ENCODE data around the gene NSUN7. TPM values are rescaled to one million over a fixed set of nuclear protein-coding genes. Genes with fewer than 3 reads are reported as not detected.

NSUN7 gene, protein sequence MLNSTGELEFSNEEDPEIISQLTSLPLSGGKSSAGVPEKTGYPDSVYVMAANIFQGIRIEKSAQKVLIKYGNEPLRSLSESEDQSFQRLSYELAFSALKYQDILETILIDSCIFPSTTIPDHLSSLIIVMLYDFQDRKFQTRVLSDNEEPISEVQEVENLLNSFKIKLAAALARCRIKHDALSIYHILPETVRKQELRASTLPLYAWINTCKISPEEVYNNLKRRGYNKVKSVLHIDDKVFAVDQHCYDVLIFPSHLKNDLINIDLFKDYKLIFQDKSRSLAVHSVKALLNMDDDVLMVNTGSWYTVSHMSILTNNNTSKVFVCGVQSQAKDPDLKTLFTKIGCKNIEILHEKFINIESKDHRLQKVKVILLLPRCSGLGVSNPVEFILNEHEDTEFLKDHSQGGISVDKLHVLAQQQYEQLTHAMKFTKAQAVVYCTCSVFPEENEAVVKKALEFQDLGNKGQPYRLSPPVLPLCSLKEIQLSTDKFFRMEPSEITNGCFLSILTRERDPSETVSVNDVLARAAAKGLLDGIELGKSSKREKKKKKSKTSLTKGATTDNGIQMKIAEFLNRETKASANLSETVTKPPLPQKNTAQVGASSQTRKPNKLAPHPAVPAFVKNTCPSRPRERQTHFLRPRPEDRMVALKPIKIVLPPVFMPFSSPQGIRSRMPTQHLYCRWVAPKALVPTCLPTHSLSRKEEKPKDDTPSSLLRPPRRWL
- polyA plus RNA-seq, result 0.51 and 3.8 TPM in 2 replicates
- 1.5 and 2.0 TPM in 2 replicates for polyA minus RNA-seq

DNA sequence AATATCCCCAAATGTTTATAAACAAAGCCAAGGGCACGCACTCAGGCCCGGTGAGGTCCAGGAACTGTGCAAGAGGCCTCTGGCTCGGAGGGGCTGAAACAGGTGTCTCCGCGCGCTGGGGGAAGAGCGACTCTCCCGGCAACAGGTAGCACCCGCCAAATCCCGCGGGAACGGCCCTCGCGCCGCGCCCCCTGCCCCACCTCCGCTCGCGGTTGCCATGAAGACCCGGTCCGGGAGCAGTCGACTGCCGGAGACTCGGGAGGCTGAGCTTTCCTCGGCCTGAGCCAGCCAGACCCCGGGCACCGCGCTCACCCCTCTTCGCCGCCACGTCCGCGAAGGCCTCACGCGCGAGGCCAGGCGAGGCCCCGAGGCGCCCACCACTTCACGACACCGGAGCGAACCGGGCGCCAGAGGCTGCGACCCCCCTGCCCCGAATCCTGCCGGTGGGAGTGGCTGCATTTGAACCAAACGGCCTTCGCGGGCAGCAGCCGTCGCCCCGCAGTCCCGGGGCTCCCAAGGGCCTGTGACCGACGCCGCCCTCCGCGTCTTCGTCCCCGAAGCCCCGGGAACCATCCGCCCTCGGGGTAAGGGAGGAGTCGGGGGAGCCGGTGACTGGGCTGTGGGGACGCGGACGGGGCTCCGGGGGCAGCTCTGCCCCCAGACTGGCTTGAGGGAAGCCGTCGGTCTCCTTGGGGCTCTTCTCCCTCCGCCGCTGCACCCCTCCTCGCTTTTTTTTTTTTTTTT lies at the start of gene NSUN7:
NSUN7 (plus strand) TSS at position 239 of the 744 bp plus-strand sequence. CDS start 739 bp downstream, outside the sequence.
- Histone ChIP-seq H3K9me3 (ENCODE audit: low read length) (no peaks in the 10 kb centered on the region), H3F3A (ENCODE audit: insufficient read depth, low read length, poor library complexity, severe bottlenecking) (no peaks in the 10 kb centered on the region), H3K79me2 (replicated peaks; ENCODE audit: insufficient read depth, low read length) (no peaks in the 10 kb centered on the region), H3K36me3 (ENCODE audit: insufficient read depth, low read length) (no peaks in the 10 kb centered on the region), H3K4me3 (ENCODE audit: low read length) (peak within 1 kb of the TSS; percentile 72), H3K27me3 (ENCODE audit: insufficient read depth, low read depth, low read length) (peaks cover 16% of the 10 kb centered on the region), H3K9me2 (ENCODE audit: insufficient read depth, low read length) (no peaks in the 10 kb centered on the region), H2AFZ (ENCODE audit: low read depth, low read length) (peak within 1 kb of the TSS; percentile 45), H4K20me1 (ENCODE audit: insufficient read depth) (no peaks in the 10 kb centered on the region), H3K9ac (ENCODE audit: low read length) (peak within 1 kb of the TSS; percentile 49), H3K27ac (ENCODE audit: low read length) (no peak within 1 kb of the TSS), H3K4me2 (ENCODE audit: low read length) (no peak within 1 kb of the TSS)
- TF ChIP-seq, protein P1, sequence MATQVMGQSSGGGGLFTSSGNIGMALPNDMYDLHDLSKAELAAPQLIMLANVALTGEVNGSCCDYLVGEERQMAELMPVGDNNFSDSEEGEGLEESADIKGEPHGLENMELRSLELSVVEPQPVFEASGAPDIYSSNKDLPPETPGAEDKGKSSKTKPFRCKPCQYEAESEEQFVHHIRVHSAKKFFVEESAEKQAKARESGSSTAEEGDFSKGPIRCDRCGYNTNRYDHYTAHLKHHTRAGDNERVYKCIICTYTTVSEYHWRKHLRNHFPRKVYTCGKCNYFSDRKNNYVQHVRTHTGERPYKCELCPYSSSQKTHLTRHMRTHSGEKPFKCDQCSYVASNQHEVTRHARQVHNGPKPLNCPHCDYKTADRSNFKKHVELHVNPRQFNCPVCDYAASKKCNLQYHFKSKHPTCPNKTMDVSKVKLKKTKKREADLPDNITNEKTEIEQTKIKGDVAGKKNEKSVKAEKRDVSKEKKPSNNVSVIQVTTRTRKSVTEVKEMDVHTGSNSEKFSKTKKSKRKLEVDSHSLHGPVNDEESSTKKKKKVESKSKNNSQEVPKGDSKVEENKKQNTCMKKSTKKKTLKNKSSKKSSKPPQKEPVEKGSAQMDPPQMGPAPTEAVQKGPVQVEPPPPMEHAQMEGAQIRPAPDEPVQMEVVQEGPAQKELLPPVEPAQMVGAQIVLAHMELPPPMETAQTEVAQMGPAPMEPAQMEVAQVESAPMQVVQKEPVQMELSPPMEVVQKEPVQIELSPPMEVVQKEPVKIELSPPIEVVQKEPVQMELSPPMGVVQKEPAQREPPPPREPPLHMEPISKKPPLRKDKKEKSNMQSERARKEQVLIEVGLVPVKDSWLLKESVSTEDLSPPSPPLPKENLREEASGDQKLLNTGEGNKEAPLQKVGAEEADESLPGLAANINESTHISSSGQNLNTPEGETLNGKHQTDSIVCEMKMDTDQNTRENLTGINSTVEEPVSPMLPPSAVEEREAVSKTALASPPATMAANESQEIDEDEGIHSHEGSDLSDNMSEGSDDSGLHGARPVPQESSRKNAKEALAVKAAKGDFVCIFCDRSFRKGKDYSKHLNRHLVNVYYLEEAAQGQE (IDR thresholded peaks at IDR 0.05; ENCODE audit: borderline replicate concordance), result no peak
- peak; percentile 20 for TF ChIP-seq POLR2AphosphoS5 (IDR thresholded peaks at IDR 0.05)
- TF ChIP-seq EP300 (conservative IDR thresholded peaks at IDR 0.05; ENCODE audit: poor library complexity, severe bottlenecking), result no peak

DNA sequence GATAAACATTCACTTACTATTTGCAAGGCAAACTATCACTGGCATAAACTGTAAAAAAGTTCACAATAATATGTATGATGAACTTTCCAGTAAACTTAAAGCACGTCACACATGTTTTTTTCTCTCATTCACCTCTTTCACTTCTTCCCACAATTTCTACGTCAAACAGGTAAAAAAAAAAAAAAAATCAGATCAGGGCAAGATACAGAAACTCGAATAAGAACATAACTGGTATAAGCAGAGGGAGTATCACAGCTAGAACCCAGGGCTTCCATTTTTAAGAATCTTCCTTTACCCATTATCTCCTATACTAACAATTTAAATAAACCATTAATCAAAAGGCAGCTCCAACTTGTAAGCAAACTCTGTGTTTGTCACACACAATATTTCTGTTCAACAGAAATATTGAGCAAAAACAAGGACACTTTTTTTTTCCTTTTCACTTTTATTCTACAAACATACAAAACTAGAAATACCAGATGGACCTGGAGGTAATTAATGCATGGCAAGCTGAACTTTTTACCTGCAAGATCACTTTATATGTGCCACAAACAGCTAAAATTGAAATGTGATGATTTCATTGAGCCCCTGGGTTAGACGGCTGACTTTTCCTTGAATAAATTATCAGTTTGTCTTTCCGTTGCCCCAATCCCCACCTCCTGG lies 47.5 kb upstream of the NSUN7 start:
- Histone ChIP-seq H4K20me1 (ENCODE audit: insufficient read depth) (no peaks in the 10 kb centered on the region), H3K27me3 (ENCODE audit: insufficient read depth, low read depth, low read length) (no peaks in the 10 kb centered on the region), H3K9ac (ENCODE audit: low read length) (no peak overlapping the region), H3F3A (ENCODE audit: insufficient read depth, low read length, poor library complexity, severe bottlenecking) (no peaks in the 10 kb centered on the region), H3K9me2 (ENCODE audit: insufficient read depth, low read length) (no peaks in the 10 kb centered on the region), H3K79me2 (replicated peaks; ENCODE audit: insufficient read depth, low read length) (no peaks in the 10 kb centered on the region), H3K4me2 (ENCODE audit: low read length) (no peak overlapping the region), H3K4me3 (ENCODE audit: low read length) (no peak overlapping the region), H2AFZ (ENCODE audit: low read depth, low read length) (no peak overlapping the region), H3K36me3 (ENCODE audit: insufficient read depth, low read length) (no peaks in the 10 kb centered on the region), H3K27ac (ENCODE audit: low read length) (no peak overlapping the region), H3K9me3 (ENCODE audit: low read length) (no peaks in the 10 kb centered on the region)
- TF ChIP-seq MXI1 (conservative IDR thresholded peaks at IDR 0.05; ENCODE audit: poor library complexity, severe bottlenecking) (no peak), EP300 (conservative IDR thresholded peaks at IDR 0.05; ENCODE audit: poor library complexity, severe bottlenecking) (no peak), RAD21 (conservative IDR thresholded peaks at IDR 0.05) (no peak), TAF1 (IDR thresholded peaks at IDR 0.05; ENCODE audit: low read depth) (no peak), EZH2 (IDR thresholded peaks at IDR 0.05; ENCODE audit: borderline replicate concordance, insufficient read depth, low read length, poor library complexity, severe bottlenecking) (no peak), POLR2AphosphoS5 (IDR thresholded peaks at IDR 0.05) (no peak), SMC3 (conservative IDR thresholded peaks at IDR 0.05; ENCODE audit: poor library complexity) (no peak)
- TF ChIP-seq, protein P1 (IDR thresholded peaks at IDR 0.05; ENCODE audit: borderline replicate concordance), result no peak
- TF ChIP-seq, protein P2, sequence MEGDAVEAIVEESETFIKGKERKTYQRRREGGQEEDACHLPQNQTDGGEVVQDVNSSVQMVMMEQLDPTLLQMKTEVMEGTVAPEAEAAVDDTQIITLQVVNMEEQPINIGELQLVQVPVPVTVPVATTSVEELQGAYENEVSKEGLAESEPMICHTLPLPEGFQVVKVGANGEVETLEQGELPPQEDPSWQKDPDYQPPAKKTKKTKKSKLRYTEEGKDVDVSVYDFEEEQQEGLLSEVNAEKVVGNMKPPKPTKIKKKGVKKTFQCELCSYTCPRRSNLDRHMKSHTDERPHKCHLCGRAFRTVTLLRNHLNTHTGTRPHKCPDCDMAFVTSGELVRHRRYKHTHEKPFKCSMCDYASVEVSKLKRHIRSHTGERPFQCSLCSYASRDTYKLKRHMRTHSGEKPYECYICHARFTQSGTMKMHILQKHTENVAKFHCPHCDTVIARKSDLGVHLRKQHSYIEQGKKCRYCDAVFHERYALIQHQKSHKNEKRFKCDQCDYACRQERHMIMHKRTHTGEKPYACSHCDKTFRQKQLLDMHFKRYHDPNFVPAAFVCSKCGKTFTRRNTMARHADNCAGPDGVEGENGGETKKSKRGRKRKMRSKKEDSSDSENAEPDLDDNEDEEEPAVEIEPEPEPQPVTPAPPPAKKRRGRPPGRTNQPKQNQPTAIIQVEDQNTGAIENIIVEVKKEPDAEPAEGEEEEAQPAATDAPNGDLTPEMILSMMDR (IDR thresholded peaks at IDR 0.05; ENCODE audit: poor library complexity, severe bottlenecking), result no peak

All from neural cell (in vitro differentiated cells).